ENCODE measurements around the gene RAPSN.

GRCh38 chr11:47453365-47453764 lies 4.4 kb upstream of the RAPSN start:
- TF ChIP-seq CTCF (IDR thresholded peaks at IDR 0.05) (no peak), EZH2phosphoT487 (IDR thresholded peaks at IDR 0.05) (no peak), EZH2 (IDR thresholded peaks at IDR 0.05) (no peak)

Data from neural progenitor cell (in vitro differentiated cells).